Measurements from ENCODE around the gene FGFR4. TPM values are rescaled to one million over a fixed set of nuclear protein-coding genes. Genes with fewer than 3 reads are reported as not detected.

The FGFR4 gene
- total RNA-seq, 2 donors from 2014 or later = 0.48 to 1.5 TPM

DNA sequence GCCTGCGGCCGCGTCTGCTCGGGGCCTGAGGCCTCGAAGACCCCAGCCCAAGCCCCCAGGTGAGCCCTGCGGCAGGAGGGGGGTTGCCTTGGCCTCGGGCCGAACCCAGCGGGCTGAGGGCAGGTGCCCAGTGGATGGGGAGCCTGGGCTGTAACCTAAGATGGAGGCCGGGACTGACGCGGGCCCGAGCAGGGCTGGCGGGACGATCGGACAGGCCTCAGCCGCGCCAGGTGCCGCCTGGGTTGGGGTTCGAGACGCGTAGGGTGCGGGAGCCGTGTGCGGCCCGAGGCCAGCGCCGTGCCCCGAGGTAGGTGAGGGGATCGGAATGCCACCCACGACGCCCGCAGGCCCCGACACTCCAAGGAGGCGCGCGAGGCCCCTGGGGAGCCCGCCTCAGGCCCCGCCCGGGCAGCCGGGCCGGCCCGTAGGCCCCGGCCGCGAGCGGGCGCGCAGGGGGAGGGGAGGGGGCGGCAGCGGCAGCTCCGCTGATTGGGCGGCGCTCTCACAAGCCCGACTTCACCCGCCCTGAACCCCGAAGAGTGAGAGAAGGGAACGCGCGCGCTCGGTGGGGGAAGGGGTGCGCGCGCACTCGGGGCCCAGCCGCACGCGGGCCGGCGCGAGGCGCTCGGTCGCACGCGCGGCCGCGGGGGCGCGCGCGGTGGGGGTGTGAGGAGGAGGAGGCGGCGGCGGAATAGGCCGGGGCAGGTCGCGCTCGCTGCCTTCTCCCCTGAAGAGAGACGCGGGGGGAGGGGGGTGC, 46.6 kb downstream of the FGFR4 start, which contains the start of gene NSD1:
Gene NSD1, plus strand, starts transcription at position 678 of the 757 bp plus-strand sequence. CDS start 1,331 bp downstream, outside the sequence.
- Histone ChIP-seq H3K4me3 (peak within 1 kb of the TSS; percentile 74 to 76), H3K27ac (peak within 1 kb of the TSS; percentile 91 to 96), H3K4me1 (peaks cover 0 to 46% of the 10 kb centered on the region in 2 donors), H3K27me3 (no peaks in the 10 kb centered on the region), H3K9me3 (no peaks in the 10 kb centered on the region), H3K36me3 (peaks cover 26% of the 10 kb centered on the region)
- peak; percentile 90 for DNase-seq (ENCODE audit: low spot score)
- no peak for TF ChIP-seq CTCF (IDR thresholded peaks at IDR 0.05)

DNA sequence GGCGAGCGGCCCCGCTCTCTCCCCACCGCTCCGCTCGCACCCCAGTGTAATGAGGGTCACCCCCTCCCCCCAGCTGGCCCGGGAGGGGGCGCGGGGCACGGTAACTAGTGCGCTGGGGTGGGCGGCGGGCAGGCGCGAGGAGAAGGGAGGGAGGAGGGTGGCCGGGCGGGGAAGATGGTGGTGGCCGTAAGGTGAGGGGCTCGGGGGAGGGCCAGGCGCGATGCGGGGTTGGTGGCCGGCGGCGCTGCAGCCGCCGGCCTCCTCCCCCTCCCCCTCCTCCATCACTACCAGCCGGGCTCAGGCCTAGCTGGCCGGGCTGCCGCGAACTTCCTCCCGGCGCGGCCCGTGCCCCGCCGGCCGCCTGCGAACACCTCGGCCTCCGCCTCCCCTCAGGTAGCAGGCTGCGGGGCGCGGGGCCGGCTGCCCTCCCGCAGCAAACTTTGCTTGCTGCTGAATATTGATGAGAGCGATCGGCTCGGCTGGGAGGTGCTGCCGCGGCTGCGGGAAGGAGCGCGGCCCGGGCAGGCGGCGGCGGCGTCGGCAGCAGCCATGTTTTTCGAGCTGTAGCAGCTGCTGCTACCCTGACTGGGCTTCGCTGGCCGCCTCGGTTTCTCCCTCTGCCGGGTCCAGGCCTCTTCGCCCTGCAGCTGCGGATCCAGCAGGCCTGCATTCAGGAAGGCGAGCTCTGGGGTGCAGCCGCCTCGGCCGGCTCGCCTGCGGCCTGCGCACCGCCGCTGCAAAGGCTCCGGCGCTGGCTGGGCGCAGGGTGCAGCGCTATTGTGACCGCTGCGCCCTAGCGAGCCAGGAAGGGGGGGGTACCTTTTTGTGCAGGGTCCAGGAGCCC, 47.4 kb downstream of the FGFR4 start:
- no peak for DNase-seq (ENCODE audit: low spot score)
- Histone ChIP-seq H3K9me3 (no peaks in the 10 kb centered on the region), H3K27ac (peak overlapping the region; percentile 91 to 96), H3K4me1 (peaks cover 0 to 46% of the 10 kb centered on the region in 2 donors), H3K27me3 (no peaks in the 10 kb centered on the region), H3K4me3 (peak overlapping the region; percentile 74 to 76), H3K36me3 (peaks cover 29% of the 10 kb centered on the region)
- TF ChIP-seq CTCF (IDR thresholded peaks at IDR 0.05) = no peak

DNA sequence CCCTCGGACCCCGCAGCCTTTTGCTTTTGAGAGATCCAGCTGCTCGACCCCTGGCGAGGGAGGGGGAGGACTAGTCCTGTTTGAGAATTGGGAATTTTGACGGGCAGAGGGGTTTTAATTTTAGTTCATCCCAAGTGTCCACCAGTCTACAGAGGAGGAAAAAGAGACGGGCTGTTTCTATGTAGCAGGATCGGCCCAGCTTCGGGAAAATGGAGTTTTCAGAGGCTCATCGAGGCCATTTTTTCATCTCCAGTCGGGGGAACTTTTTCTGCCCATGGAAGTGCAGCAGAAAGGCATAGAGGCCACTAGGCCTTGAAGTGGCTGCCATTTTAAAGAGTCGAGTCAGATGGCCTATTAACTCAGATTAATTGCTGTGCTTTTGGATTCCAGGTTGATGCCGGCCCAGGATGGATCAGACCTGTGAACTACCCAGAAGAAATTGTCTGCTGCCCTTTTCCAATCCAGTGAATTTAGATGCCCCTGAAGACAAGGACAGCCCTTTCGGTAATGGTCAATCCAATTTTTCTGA, 48.0 kb downstream of the FGFR4 start:
- Histone ChIP-seq H3K27ac (peak overlapping the region; percentile 91 to 96), H3K4me3 (peak overlapping the region; percentile 74 to 76), H3K4me1 (peaks cover 0 to 46% of the 10 kb centered on the region in 2 donors), H3K36me3 (peaks cover 29% of the 10 kb centered on the region), H3K9me3 (no peaks in the 10 kb centered on the region), H3K27me3 (no peaks in the 10 kb centered on the region)
- no peak for DNase-seq (ENCODE audit: low spot score)
- TF ChIP-seq CTCF (IDR thresholded peaks at IDR 0.05) = no peak

DNA sequence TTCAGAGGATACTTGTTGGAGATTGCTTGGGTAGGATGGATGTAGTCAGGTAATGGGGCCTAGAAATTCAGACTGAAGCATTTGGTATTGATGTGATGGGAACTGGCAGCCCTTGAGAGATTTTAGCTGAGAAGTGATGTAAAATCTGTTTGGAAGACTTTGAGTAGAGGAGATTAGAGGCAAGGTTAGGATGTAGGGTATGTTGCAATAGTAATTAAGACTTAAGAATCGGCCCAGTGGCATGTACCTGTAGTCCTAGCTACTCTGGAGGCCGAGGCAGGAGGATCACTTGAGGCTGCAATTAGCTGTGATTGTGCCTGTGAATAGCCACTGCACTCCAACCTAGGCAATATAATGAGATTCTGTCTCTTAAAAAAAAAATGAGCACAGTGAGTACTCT, 53.6 kb downstream of the FGFR4 start:
- TF ChIP-seq CTCF (IDR thresholded peaks at IDR 0.05) = no peak
- H3K4me3 ChIP-seq = no peak overlapping the region
- no peaks in the 10 kb centered on the region for H3K27me3 ChIP-seq
- H3K36me3 ChIP-seq = peaks cover 35% of the 10 kb centered on the region
- DNase-seq (ENCODE audit: low spot score) = no peak
- peaks cover 0 to 51% of the 10 kb centered on the region in 2 donors for H3K4me1 ChIP-seq
- no peak overlapping the region for H3K27ac ChIP-seq
- no peaks in the 10 kb centered on the region for H3K9me3 ChIP-seq

GRCh38 chr5:177141496-177141895, 54.8 kb downstream of the FGFR4 start:
- no peak for TF ChIP-seq CTCF (IDR thresholded peaks at IDR 0.05)
- peak overlapping the region in 1 of 2 donors; percentile 15 for H3K27ac ChIP-seq
- peaks cover 0 to 39% of the 10 kb centered on the region in 2 donors for H3K4me1 ChIP-seq
- H3K27me3 ChIP-seq = no peaks in the 10 kb centered on the region
- peaks cover 28% of the 10 kb centered on the region for H3K36me3 ChIP-seq
- DNase-seq (ENCODE audit: low spot score) = no peak
- no peak overlapping the region for H3K4me3 ChIP-seq
- H3K9me3 ChIP-seq = no peaks in the 10 kb centered on the region

Measured in right atrium auricular region (tissue), 2 donors.